Measurements from ENCODE around the gene FJX1. TPM values are rescaled to one million over a fixed set of nuclear protein-coding genes. Genes with fewer than 3 reads are reported as not detected.
A peak's percentile ranks its signal among the peaks of the same experiment; 100 is the strongest.

The FJX1 gene
- total RNA-seq, 1 experiment from 2014 or later: 71.4 TPM

DNA sequence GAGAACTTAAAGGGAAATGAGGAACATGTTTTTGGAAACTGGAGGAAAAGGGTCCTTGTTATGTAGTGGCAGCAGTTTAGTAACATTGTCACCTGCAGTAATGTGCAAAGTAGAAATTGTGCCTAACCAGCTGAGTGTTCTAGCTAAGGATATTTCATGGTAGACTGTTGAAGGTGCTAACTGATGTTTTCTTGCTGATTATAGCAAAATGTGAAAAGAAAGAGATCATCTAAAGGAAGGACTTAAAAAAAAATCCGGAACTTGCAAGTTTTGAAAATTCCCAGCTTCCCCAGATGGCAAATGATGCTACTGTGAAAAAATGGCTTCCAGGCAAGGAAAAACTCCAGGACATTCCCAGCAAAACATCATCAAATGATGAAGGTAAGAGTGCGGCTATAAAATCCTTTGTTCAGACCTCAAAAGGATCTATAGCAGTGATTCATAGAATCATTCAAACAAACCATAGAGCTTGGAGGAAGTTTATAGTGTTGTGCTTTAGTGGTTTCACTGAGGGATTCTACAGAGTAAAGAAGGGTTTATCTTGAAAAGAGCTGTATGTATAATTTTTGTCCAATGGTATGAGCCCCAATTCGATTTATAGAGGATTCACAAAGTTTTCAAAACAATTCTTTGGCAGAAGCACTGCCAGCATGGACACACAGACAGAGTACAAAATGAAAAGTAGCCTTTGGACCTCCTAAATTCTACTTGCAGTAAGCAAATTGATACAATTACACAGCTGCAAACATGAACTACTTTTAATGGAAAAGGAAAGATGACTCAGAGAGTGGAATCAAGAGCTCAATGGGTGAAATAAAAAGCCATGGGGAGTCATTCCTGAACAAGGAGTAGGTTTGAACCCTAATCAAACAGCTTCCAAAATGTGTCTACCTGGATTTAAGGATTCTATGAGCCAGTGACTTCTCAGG, 40.0 kb downstream of the FJX1 start:
- no peak overlapping the region for H3K4me3 ChIP-seq (ENCODE audit: low read length)
- DNase-seq (peak; percentile 63), ATAC-seq (peak; percentile 37)
- ChIA-PET POLR2A (ENCODE audit: unreplicated experiment) (interaction anchor here (0.9 kb wide), 1 partner anchor 37 kb away, joined by 8 read pairs; no protein-coding TSS in a partner anchor), CTCF (interaction anchor here (0.6 to 1.1 kb wide), 3 partner anchors 28 to 164 kb away, joined by 3 to 5 read pairs (median 3); no protein-coding TSS in a partner anchor)
- H3F3A ChIP-seq (ENCODE audit: low read length, unreplicated experiment): peaks cover 7% of the 10 kb centered on the region
- H3K27me3 ChIP-seq (ENCODE audit: low read length): no peaks in the 10 kb centered on the region
- peak overlapping the region; percentile 36; the same call in 1 of the 2 replicates for H2AFZ ChIP-seq (ENCODE audit: low read length)
- no TSS peak for BruUV-seq (replicated peaks)
- intact Hi-C loops (cut with micrococcal nuclease): no loop called here
- H3K27ac ChIP-seq (ENCODE audit: low read length): peak overlapping the region; percentile 70
- peak overlapping the region; percentile 60; the same call in 1 of the 2 replicates for H3K4me2 ChIP-seq (ENCODE audit: low read length)
- no peak for TF ChIP-seq EZH2phosphoT487 (IDR thresholded peaks at IDR 0.05; ENCODE audit: borderline replicate concordance, low read length)
- TF ChIP-seq, protein P1, sequence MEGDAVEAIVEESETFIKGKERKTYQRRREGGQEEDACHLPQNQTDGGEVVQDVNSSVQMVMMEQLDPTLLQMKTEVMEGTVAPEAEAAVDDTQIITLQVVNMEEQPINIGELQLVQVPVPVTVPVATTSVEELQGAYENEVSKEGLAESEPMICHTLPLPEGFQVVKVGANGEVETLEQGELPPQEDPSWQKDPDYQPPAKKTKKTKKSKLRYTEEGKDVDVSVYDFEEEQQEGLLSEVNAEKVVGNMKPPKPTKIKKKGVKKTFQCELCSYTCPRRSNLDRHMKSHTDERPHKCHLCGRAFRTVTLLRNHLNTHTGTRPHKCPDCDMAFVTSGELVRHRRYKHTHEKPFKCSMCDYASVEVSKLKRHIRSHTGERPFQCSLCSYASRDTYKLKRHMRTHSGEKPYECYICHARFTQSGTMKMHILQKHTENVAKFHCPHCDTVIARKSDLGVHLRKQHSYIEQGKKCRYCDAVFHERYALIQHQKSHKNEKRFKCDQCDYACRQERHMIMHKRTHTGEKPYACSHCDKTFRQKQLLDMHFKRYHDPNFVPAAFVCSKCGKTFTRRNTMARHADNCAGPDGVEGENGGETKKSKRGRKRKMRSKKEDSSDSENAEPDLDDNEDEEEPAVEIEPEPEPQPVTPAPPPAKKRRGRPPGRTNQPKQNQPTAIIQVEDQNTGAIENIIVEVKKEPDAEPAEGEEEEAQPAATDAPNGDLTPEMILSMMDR (conservative IDR thresholded peaks at IDR 0.05; ENCODE audit: low read depth, low read length): no peak
- no peak for TF ChIP-seq EZH2 (IDR thresholded peaks at IDR 0.05; ENCODE audit: low read length, unreplicated experiment)
- no peaks in the 10 kb centered on the region for H3K36me3 ChIP-seq (ENCODE audit: low read depth, low read length)
- peaks cover 5% of the 10 kb centered on the region for H3K79me2 ChIP-seq (ENCODE audit: low read length)
- H3K9me3 ChIP-seq (ENCODE audit: low read length): no peaks in the 10 kb centered on the region
- H3K9ac ChIP-seq (ENCODE audit: low read length): no peak overlapping the region
- peaks cover 26% of the 10 kb centered on the region for H3K4me1 ChIP-seq (ENCODE audit: insufficient read depth, low read length)
- H4K20me1 ChIP-seq (ENCODE audit: low read length): no peaks in the 10 kb centered on the region
- no peaks in the 10 kb centered on the region for H3K9me2 ChIP-seq (replicated peaks; ENCODE audit: low read length)

DNA sequence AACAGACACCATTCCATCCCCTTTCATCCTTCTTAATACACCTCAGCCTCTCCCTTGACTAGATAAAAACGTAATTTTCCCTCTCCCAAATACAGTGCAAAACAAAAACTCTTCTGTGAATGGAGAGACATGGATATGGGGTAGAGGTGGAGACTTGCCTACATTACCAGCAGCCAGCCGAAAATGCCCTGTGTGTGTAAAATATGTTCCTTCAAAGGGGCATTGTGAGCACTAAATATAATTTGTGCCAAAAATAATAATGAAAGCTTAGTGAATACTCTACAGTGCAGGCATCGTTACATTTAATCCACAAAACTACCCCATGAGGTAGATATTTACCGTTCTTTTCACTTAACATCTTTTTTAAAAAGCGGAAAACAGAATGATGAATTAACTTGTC, 43.3 kb downstream of the FJX1 start:
- ChIA-PET POLR2A (ENCODE audit: unreplicated experiment) (no interaction called here), CTCF (no interaction called here)
- TF ChIP-seq, protein P1 (conservative IDR thresholded peaks at IDR 0.05; ENCODE audit: low read depth, low read length): no peak
- TF ChIP-seq EZH2 (IDR thresholded peaks at IDR 0.05; ENCODE audit: low read length, unreplicated experiment) (no peak), EZH2phosphoT487 (IDR thresholded peaks at IDR 0.05; ENCODE audit: borderline replicate concordance, low read length) (no peak)
- H3K9ac ChIP-seq (ENCODE audit: low read length): peak overlapping the region; percentile 90
- H3K9me3 ChIP-seq (ENCODE audit: low read length): 0 out of 2 replicates have a peak, but pooled peaks cover 5% of the 10 kb centered on the region
- H4K20me1 ChIP-seq (ENCODE audit: low read length): no peaks in the 10 kb centered on the region
- peak overlapping the region; percentile 98 for H3K4me2 ChIP-seq (ENCODE audit: low read length)
- peaks cover 37% of the 10 kb centered on the region for H3K79me2 ChIP-seq (ENCODE audit: low read length)
- peaks cover 7% of the 10 kb centered on the region for H3F3A ChIP-seq (ENCODE audit: low read length, unreplicated experiment)
- BruUV-seq (replicated peaks): TSS peak; percentile 94
- H2AFZ ChIP-seq (ENCODE audit: low read length): peak overlapping the region; percentile 74
- DNase-seq: no peak
- ATAC-seq: no peak
- H3K27ac ChIP-seq (ENCODE audit: low read length): peak overlapping the region; percentile 91
- H3K4me1 ChIP-seq (ENCODE audit: insufficient read depth, low read length): peaks cover 31% of the 10 kb centered on the region
- intact Hi-C loops (cut with micrococcal nuclease): no loop called here
- H3K27me3 ChIP-seq (ENCODE audit: low read length): no peaks in the 10 kb centered on the region
- H3K9me2 ChIP-seq (replicated peaks; ENCODE audit: low read length): no peaks in the 10 kb centered on the region
- peak overlapping the region; percentile 74 for H3K4me3 ChIP-seq (ENCODE audit: low read length)
- peaks cover 17% of the 10 kb centered on the region; the same call in 1 of the 2 replicates for H3K36me3 ChIP-seq (ENCODE audit: low read depth, low read length)

Data from PC-3 (cell line).